Measurements from ENCODE around the gene CCBE1. TPM values are rescaled to one million over a fixed set of nuclear protein-coding genes. Genes with fewer than 3 reads are reported as not detected.
A peak's percentile ranks its signal among the peaks of the same experiment; 100 is the strongest.

The CCBE1 gene
- total and polyA plus RNA-seq, 4 donors = 3.4 to 59.0 (median 21.9) TPM

DNA sequence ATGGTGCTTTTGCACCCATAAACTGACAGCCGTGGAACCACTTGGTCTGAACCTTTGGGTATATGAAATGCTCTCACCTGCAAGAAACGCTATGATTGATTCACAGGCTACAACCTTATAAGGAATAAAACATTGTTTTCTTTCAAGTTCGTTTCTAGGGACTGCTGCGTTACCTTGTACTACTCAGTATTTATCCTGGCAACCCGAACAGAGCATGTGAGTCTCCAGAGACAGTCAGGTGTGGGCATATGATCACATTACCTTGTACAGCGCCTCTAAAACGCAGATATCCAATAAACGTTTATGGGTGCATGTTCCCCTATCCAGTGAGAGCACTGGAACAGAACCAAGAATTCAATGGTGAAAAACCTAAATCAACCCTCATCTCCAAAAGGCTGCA, 1.7 kb downstream of the CCBE1 start:
- Histone ChIP-seq H3K4me3 (peak overlapping the region; percentile 7), H3K36me3 (ENCODE audit: control insufficient read depth in 4 of 4, insufficient read depth in 4 of 4, low read length in 4 of 4) (peaks cover 0 to 19% (median 0%) of the 10 kb centered on the region in 4 donors), H3K27ac (ENCODE audit: low read depth in 1 of 2, low read length in 1 of 2) (peak overlapping the region in 1 of 2 donors; percentile 51), H3K27me3 (ENCODE audit: control insufficient read depth in 3 of 3, insufficient read depth in 3 of 3, low read length in 2 of 3) (peaks cover 0 to 27% (median 5%) of the 10 kb centered on the region in 3 donors), H3K9ac (ENCODE audit: insufficient read depth in 1 of 2, low read length in 2 of 2) (peak overlapping the region in 1 of 2 donors; percentile 95), H3K4me1 (ENCODE audit: control insufficient read depth in 5 of 5, insufficient read depth in 5 of 5, low read length in 5 of 5) (peaks cover 0 to 71% (median 17%) of the 10 kb centered on the region in 5 donors), H3K9me3 (ENCODE audit: control insufficient read depth in 4 of 4, insufficient read depth in 3 of 4, low read length in 3 of 4) (peaks cover 0 to 2% (median 0%) of the 10 kb centered on the region in 4 donors)
- TF ChIP-seq, protein P1, sequence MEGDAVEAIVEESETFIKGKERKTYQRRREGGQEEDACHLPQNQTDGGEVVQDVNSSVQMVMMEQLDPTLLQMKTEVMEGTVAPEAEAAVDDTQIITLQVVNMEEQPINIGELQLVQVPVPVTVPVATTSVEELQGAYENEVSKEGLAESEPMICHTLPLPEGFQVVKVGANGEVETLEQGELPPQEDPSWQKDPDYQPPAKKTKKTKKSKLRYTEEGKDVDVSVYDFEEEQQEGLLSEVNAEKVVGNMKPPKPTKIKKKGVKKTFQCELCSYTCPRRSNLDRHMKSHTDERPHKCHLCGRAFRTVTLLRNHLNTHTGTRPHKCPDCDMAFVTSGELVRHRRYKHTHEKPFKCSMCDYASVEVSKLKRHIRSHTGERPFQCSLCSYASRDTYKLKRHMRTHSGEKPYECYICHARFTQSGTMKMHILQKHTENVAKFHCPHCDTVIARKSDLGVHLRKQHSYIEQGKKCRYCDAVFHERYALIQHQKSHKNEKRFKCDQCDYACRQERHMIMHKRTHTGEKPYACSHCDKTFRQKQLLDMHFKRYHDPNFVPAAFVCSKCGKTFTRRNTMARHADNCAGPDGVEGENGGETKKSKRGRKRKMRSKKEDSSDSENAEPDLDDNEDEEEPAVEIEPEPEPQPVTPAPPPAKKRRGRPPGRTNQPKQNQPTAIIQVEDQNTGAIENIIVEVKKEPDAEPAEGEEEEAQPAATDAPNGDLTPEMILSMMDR (IDR thresholded peaks at IDR 0.05; ENCODE audit: control extremely low read depth, extremely low read depth) = no peak
- peak in 1 of 3 donors; percentile 10 for DNase-seq
- no peak for ATAC-seq (ENCODE audit: insufficient read depth, low FRiP score)
- 56 to 63% methylated on average over 8 of the region's 8 CpGs for WGBS, 2 donors

DNA sequence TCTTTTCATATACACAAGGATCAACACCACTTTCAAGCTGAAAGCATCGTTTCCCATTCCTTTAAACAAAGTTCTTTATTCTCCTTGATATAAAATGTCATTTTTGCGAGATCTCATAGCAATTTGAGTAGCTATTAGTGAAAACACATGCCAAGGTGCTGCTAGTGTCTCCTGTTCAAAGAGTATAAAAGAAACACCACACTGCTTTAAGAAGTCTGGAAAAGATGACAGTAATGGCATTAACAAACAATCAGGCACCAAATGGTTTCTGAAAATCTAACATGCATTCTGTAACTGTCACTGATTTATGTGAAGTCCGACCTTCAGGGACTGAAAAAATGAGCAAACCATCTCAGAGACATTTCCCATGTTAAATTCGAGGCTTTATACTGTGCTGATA, 2.4 kb downstream of the CCBE1 start:
- Histone ChIP-seq H3K27me3 (ENCODE audit: control insufficient read depth in 3 of 3, insufficient read depth in 3 of 3, low read length in 2 of 3) (peaks cover 0 to 27% (median 7%) of the 10 kb centered on the region in 3 donors), H3K4me1 (ENCODE audit: control insufficient read depth in 5 of 5, insufficient read depth in 5 of 5, low read length in 5 of 5) (peaks cover 0 to 68% (median 21%) of the 10 kb centered on the region in 5 donors), H3K9ac (ENCODE audit: insufficient read depth in 1 of 2, low read length in 2 of 2) (peak overlapping the region in 1 of 2 donors; percentile 95), H3K9me3 (ENCODE audit: control insufficient read depth in 4 of 4, insufficient read depth in 3 of 4, low read length in 3 of 4) (peaks cover 0 to 2% (median 0%) of the 10 kb centered on the region in 4 donors), H3K4me3 (no peak overlapping the region), H3K36me3 (ENCODE audit: control insufficient read depth in 4 of 4, insufficient read depth in 4 of 4, low read length in 4 of 4) (peaks cover 0 to 19% (median 0%) of the 10 kb centered on the region in 4 donors), H3K27ac (ENCODE audit: low read depth in 1 of 2, low read length in 1 of 2) (no peak overlapping the region)
- TF ChIP-seq, protein P1 (IDR thresholded peaks at IDR 0.05; ENCODE audit: control extremely low read depth, extremely low read depth) = no peak
- DNase-seq (no peak), ATAC-seq (ENCODE audit: insufficient read depth, low FRiP score) (no peak)
- WGBS, 2 donors = 59 to 71% methylated on average over 4 of the region's 4 CpGs

DNA sequence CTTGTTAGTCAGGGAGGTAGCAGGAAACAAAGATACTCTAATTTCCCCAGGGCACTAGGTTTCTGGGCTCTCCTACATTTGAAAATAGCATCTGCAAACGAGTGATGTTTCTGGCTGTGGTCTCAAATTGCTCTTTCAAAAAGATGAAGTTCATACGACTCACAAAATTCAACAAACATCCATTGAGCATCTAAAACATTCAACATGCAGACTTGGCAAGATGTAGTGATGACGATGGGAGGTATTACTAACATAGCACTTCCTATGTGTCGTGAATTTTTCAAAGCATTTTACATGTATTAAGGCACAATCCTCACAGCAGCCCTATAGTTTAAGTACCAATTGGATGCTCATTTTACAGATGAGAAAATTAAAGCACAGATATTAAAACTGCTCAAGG, 5.2 kb downstream of the CCBE1 start:
- ATAC-seq (ENCODE audit: insufficient read depth, low FRiP score) (no peak), DNase-seq (peak in 2 of 3 donors; percentile 8 to 71)
- TF ChIP-seq, protein P1 (IDR thresholded peaks at IDR 0.05; ENCODE audit: control extremely low read depth, extremely low read depth) = no peak
- Histone ChIP-seq H3K27me3 (ENCODE audit: control insufficient read depth in 3 of 3, insufficient read depth in 3 of 3, low read length in 2 of 3) (peaks cover 0 to 15% (median 2%) of the 10 kb centered on the region in 3 donors), H3K9ac (ENCODE audit: insufficient read depth in 1 of 2, low read length in 2 of 2) (no peak overlapping the region), H3K4me3 (no peak overlapping the region), H3K27ac (ENCODE audit: low read depth in 1 of 2, low read length in 1 of 2) (no peak overlapping the region), H3K4me1 (ENCODE audit: control insufficient read depth in 5 of 5, insufficient read depth in 5 of 5, low read length in 5 of 5) (peaks cover 0 to 71% (median 35%) of the 10 kb centered on the region in 5 donors), H3K36me3 (ENCODE audit: control insufficient read depth in 4 of 4, insufficient read depth in 4 of 4, low read length in 4 of 4) (peaks cover 0 to 19% (median 2%) of the 10 kb centered on the region in 4 donors), H3K9me3 (ENCODE audit: control insufficient read depth in 4 of 4, insufficient read depth in 3 of 4, low read length in 3 of 4) (peaks cover 0 to 2% (median 0%) of the 10 kb centered on the region in 4 donors)
- WGBS, 2 donors = 68 to 75% methylated on average over 4 of the region's 4 CpGs

DNA sequence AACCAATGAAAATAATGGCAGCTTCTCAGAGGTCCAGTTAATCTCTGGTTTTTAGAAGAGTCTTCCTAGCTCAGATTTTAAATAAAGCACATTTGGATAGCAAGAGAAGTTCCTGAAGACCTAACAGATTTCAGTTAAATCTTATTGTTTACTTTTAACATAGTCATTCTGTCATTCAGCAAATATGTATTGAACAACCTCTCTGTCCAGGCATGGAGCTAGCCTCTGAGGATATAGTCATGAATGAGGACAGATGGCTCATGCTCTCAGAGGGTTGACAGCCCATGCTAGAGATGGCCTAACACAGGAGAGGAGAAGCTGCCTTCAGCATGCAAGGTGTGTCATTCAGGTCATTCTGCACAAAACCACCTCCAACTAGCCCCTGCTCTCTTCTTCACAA, 6.2 kb downstream of the CCBE1 start:
- TF ChIP-seq, protein P1 (IDR thresholded peaks at IDR 0.05; ENCODE audit: control extremely low read depth, extremely low read depth) = no peak
- peaks cover 0 to 2% (median 0%) of the 10 kb centered on the region in 4 donors for H3K9me3 ChIP-seq (ENCODE audit: control insufficient read depth in 4 of 4, insufficient read depth in 3 of 4, low read length in 3 of 4)
- H3K4me3 ChIP-seq = no peak overlapping the region
- no peak overlapping the region for H3K9ac ChIP-seq (ENCODE audit: insufficient read depth in 1 of 2, low read length in 2 of 2)
- peaks cover 0 to 9% (median 2%) of the 10 kb centered on the region in 3 donors for H3K27me3 ChIP-seq (ENCODE audit: control insufficient read depth in 3 of 3, insufficient read depth in 3 of 3, low read length in 2 of 3)
- peak; percentile 39 for ATAC-seq (ENCODE audit: insufficient read depth, low FRiP score)
- H3K27ac ChIP-seq (ENCODE audit: low read depth in 1 of 2, low read length in 1 of 2) = no peak overlapping the region
- H3K36me3 ChIP-seq (ENCODE audit: control insufficient read depth in 4 of 4, insufficient read depth in 4 of 4, low read length in 4 of 4) = peaks cover 0 to 10% (median 2%) of the 10 kb centered on the region in 4 donors
- DNase-seq = peak in 2 of 3 donors; percentile 45 to 74
- H3K4me1 ChIP-seq (ENCODE audit: control insufficient read depth in 5 of 5, insufficient read depth in 5 of 5, low read length in 5 of 5) = peaks cover 0 to 81% (median 40%) of the 10 kb centered on the region in 5 donors
